Fibroblast of lung (primary cell): ENCODE data around the gene SFI1. TPM values are rescaled to one million over a fixed set of nuclear protein-coding genes. Genes with fewer than 3 reads are reported as not detected.

Experiments used
- DNase-seq, 2 donors: peaks; one replicate each; pipeline versions ENCODE4 v3.0.0 to v3.0.0-alpha.2; 2010; ENCODE audit warnings: low read depth in 2 of 2
- H2AFZ ChIP-seq: 2 replicates; pipeline ENCODE4 v1.5.1; 2012; ENCODE audit warnings: low read length, control low read depth, inconsistent platforms
- H3K27ac ChIP-seq: 2 replicates; pipeline ENCODE4 v1.5.1; 2011; ENCODE audit warnings: low read length, control low read depth; ENCODE audit not compliant: insufficient read depth
- H3K27me3 ChIP-seq: 2 replicates; pipeline ENCODE4 v1.5.1; 2011; ENCODE audit warnings: mild to moderate bottlenecking, low read length; ENCODE audit not compliant: control insufficient read depth, insufficient read depth
- H3K36me3 ChIP-seq: 2 replicates; pipeline ENCODE4 v1.5.1; 2011; ENCODE audit warnings: low read length; ENCODE audit not compliant: control insufficient read depth, insufficient read depth
- H3K4me1 ChIP-seq: 2 replicates; pipeline ENCODE4 v1.5.1; 2011; ENCODE audit warnings: low read length; ENCODE audit not compliant: control insufficient read depth, insufficient read depth; ENCODE audit errors: extremely low read depth
- H3K4me2 ChIP-seq: 2 replicates; pipeline ENCODE4 v1.5.1; 2011; ENCODE audit warnings: low read length, control low read depth; ENCODE audit not compliant: insufficient read depth; ENCODE audit errors: extremely low read depth
- H3K4me3 ChIP-seq, 4 experiments: fragments of 200-600 bp in 1 of 4; sonication (generic) in 1 of 4; replicated peaks in 1 of 4; 2 replicates each; pipeline ENCODE4 v1.5.1; 2011 to 2016; ENCODE audit warnings: low read length in 4 of 4, low read depth in 3 of 4, mild to moderate bottlenecking in 3 of 4, control low read depth in 2 of 4, inconsistent platforms in 1 of 4, mixed read lengths in 1 of 4; ENCODE audit not compliant: insufficient read depth in 1 of 4; ENCODE audit errors: control extremely low read depth in 1 of 4
- H3K79me2 ChIP-seq: 2 replicates; pipeline ENCODE4 v1.5.1; 2012; ENCODE audit warnings: mild to moderate bottlenecking, low read length, inconsistent platforms; ENCODE audit not compliant: control insufficient read depth, insufficient read depth
- H3K9ac ChIP-seq: 2 replicates; pipeline ENCODE4 v1.5.1; 2011; ENCODE audit warnings: mild to moderate bottlenecking, low read length, control low read depth; ENCODE audit not compliant: insufficient read depth
- H3K9me3 ChIP-seq: 2 replicates; pipeline ENCODE4 v1.5.1; 2012; ENCODE audit warnings: low read depth, low read length; ENCODE audit not compliant: control insufficient read depth, insufficient read depth
- H4K20me1 ChIP-seq: 2 replicates; pipeline ENCODE4 v1.5.1; 2011; ENCODE audit warnings: low read length; ENCODE audit not compliant: control insufficient read depth, insufficient read depth; ENCODE audit errors: extremely low read depth
- EZH2 ChIP-seq: IDR thresholded peaks from 2 replicates; pipeline ENCODE4 v1.5.1; 2012; ENCODE audit warnings: low read length, control low read depth, mild to moderate bottlenecking; ENCODE audit errors: missing control alignments
- polyA plus RNA-seq, 2 donors: library from polyadenylated mRNA; depleted of rRNA in 1 of 2; stranded (reverse) in 1 of 2; unstranded in 1 of 2; fragments of >200 nt; gene quantifications; 2 replicates each; pipeline ENCODE4 v1.2.1, GENCODE V29; 2011 to 2012; ENCODE audit warnings: missing spikeins in 1 of 2
- total RNA-seq: library from RNA; depleted of rRNA; stranded (reverse); fragments of >200 nt; gene quantifications from 2 replicates; pipeline ENCODE4 v1.2.1, GENCODE V29; 2014
- TF ChIP-seq, protein P1 (sequence below), 2 donors: IDR thresholded peaks in 1 of 2; conservative IDR thresholded peaks in 1 of 2; 1 replicate in 1 of 2; 2 replicates in 1 of 2; pipeline ENCODE4 v1.5.1; 2011 to 2012; ENCODE audit warnings: low read length in 2 of 2, control low read depth in 1 of 2, inconsistent platforms in 1 of 2, low read depth in 1 of 2, mild to moderate bottlenecking in 1 of 2

The SFI1 gene
- total and polyA plus RNA-seq, 2 donors (not counting 1 experiment from before 2014, with no cell fraction given) = 3.6 to 11.4 TPM

DNA sequence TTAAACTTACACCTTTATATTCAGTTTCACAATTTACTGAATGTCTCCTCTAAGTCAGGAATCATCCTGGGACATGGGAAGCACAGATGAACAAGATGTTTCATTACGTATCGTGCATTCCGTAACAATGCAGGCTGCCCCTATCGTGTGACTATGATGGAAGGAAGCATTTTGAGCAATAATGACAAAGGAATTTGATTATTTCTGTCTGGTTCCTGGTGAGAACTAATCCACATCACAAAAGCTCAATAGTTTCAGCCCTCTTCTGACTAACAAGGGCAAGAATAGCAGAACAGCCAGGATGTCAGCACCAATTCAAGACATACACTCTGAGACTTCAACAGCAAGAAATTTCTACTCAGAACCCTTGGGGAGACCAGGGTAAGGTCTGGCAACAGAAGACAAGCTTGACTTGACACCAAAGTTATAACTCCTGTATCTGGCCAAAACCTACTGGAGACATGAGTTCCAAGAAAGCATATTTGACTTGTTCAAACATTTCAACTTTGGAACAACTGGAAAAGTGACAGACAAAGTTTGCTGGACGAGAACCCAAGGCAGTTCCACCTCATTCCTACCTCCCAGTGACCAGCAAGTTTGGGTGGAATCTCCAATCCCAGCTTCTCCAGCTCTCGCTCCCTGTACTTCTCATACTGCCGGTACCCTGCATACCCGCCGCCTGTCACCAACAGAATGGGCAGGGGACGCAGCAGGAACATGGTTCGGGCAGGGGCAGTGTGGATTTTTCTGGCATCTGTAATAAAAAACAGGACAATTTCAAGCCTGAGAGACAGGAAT is 151.4 kb downstream of the SFI1 start:
- Histone ChIP-seq H2AFZ (no peak overlapping the region), H3K36me3 (no peaks in the 10 kb centered on the region), H4K20me1 (no peaks in the 10 kb centered on the region), H3K27ac (peak overlapping the region; percentile 88), H3K4me2 (no peak overlapping the region), H3K79me2 (peaks cover 8% of the 10 kb centered on the region), H3K9me3 (no peaks in the 10 kb centered on the region), H3K4me1 (peaks cover 18% of the 10 kb centered on the region), H3K4me3 (no peak overlapping the region), H3K27me3 (no peaks in the 10 kb centered on the region), H3K9ac (no peak overlapping the region)
- DNase-seq = peak; percentile 65 to 84
- TF ChIP-seq EZH2 = no peak
- TF ChIP-seq, protein P1, sequence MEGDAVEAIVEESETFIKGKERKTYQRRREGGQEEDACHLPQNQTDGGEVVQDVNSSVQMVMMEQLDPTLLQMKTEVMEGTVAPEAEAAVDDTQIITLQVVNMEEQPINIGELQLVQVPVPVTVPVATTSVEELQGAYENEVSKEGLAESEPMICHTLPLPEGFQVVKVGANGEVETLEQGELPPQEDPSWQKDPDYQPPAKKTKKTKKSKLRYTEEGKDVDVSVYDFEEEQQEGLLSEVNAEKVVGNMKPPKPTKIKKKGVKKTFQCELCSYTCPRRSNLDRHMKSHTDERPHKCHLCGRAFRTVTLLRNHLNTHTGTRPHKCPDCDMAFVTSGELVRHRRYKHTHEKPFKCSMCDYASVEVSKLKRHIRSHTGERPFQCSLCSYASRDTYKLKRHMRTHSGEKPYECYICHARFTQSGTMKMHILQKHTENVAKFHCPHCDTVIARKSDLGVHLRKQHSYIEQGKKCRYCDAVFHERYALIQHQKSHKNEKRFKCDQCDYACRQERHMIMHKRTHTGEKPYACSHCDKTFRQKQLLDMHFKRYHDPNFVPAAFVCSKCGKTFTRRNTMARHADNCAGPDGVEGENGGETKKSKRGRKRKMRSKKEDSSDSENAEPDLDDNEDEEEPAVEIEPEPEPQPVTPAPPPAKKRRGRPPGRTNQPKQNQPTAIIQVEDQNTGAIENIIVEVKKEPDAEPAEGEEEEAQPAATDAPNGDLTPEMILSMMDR (conservative IDR thresholded peaks at IDR 0.05 in 1 of 2, IDR thresholded peaks at IDR 0.05 in 1 of 2; ENCODE audit: low read depth in 1 of 2, low read length in 2 of 2) = no peak

DNA sequence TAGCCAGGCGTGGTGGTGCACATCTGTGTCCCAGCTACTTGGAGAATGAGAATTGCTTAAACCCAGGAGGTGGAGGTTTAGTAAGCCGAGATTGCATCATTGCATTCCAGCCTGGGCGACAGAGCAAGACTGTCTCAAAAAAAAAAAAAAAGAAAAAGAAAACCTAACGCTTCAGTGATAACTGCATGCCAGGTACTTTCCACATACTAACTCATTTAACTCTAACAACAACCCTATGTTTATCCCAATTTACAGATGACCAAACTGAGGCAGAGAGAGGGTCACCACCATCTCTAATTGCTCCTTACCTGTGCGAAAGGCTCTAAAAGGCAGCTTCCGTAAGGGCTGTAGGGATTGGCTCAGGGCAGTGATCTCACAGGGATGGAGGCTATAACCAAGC is 154.1 kb downstream of the SFI1 start:
- H3K79me2 ChIP-seq = peaks cover 24% of the 10 kb centered on the region
- no peak overlapping the region for H3K4me3 ChIP-seq
- no peaks in the 10 kb centered on the region for H3K36me3 ChIP-seq
- H3K27me3 ChIP-seq = no peaks in the 10 kb centered on the region
- DNase-seq = peak; percentile 74 to 85
- no peaks in the 10 kb centered on the region for H3K9me3 ChIP-seq
- H3K4me2 ChIP-seq = peak overlapping the region; percentile 32
- H3K4me1 ChIP-seq = peaks cover 18% of the 10 kb centered on the region
- TF ChIP-seq, protein P1 (conservative IDR thresholded peaks at IDR 0.05 in 1 of 2, IDR thresholded peaks at IDR 0.05 in 1 of 2; ENCODE audit: low read depth in 1 of 2, low read length in 2 of 2) = no peak
- no peak for TF ChIP-seq EZH2
- H3K27ac ChIP-seq = no peak overlapping the region
- H3K9ac ChIP-seq = no peak overlapping the region
- no peaks in the 10 kb centered on the region for H4K20me1 ChIP-seq
- H2AFZ ChIP-seq = no peak overlapping the region

DNA sequence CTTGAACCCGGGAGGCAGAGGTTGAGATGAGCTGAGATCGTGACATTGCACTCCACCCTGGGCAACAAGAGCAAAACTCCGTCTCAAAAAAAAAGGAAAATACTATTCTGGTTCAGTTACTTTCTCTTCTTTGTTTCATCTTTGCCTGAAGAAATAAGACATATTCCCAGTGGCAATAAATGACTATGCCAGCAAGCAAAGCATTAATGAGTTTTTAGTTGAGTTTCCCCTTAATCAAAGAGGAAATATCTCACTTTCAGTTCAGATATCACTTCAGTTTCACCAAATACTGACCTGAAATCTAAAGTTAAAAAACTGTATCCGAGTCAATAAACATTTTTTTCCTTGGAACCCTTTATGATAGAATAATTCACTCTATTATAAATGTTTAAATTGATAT is 155.3 kb downstream of the SFI1 start:
- H3K4me1 ChIP-seq = peaks cover 16% of the 10 kb centered on the region
- no peak overlapping the region for H2AFZ ChIP-seq
- H3K79me2 ChIP-seq = peaks cover 26% of the 10 kb centered on the region
- H3K9me3 ChIP-seq = no peaks in the 10 kb centered on the region
- no peaks in the 10 kb centered on the region for H3K36me3 ChIP-seq
- H3K9ac ChIP-seq = no peak overlapping the region
- H3K4me2 ChIP-seq = no peak overlapping the region
- no peak for TF ChIP-seq EZH2
- TF ChIP-seq, protein P1 (conservative IDR thresholded peaks at IDR 0.05 in 1 of 2, IDR thresholded peaks at IDR 0.05 in 1 of 2; ENCODE audit: low read depth in 1 of 2, low read length in 2 of 2) = no peak
- no peak overlapping the region for H3K27ac ChIP-seq
- no peak overlapping the region for H3K4me3 ChIP-seq
- no peaks in the 10 kb centered on the region for H3K27me3 ChIP-seq
- H4K20me1 ChIP-seq = no peaks in the 10 kb centered on the region
- DNase-seq = no peak
